ENCODE measurements around the gene MDM2. TPM values are rescaled to one million over a fixed set of nuclear protein-coding genes. Genes with fewer than 3 reads are reported as not detected.
"Not testable (repeated sequence)": the region's sequence is repeated elsewhere in the genome, so short reads cannot be mapped to it uniquely, and the experiment has no call there.

MDM2 gene
- total RNA-seq, 1 experiment from 2014 or later: 97.1 TPM

DNA sequence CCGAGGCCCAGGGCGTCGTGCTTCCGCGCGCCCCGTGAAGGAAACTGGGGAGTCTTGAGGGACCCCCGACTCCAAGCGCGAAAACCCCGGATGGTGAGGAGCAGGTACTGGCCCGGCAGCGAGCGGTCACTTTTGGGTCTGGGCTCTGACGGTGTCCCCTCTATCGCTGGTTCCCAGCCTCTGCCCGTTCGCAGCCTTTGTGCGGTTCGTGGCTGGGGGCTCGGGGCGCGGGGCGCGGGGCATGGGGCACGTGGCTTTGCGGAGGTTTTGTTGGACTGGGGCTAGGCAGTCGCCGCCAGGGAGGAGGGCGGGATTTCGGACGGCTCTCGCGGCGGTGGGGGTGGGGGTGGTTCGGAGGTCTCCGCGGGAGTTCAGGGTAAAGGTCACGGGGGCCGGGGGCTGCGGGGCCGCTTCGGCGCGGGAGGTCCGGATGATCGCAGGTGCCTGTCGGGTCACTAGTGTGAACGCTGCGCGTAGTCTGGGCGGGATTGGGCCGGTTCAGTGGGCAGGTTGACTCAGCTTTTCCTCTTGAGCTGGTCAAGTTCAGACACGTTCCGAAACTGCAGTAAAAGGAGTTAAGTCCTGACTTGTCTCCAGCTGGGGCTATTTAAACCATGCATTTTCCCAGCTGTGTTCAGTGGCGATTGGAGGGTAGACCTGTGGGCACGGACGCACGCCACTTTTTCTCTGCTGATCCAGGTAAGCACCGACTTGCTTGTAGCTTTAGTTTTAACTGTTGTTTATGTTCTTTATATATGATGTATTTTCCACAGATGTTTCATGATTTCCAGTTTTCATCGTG is 612 bp downstream of the MDM2 start:
- H3K4me1 Mint-ChIP-seq (ENCODE audit: low read depth, unreplicated experiment): no peaks in the 10 kb centered on the region
- BruUV-seq (replicated peaks): no TSS peak
- TF ChIP-seq, protein P1, sequence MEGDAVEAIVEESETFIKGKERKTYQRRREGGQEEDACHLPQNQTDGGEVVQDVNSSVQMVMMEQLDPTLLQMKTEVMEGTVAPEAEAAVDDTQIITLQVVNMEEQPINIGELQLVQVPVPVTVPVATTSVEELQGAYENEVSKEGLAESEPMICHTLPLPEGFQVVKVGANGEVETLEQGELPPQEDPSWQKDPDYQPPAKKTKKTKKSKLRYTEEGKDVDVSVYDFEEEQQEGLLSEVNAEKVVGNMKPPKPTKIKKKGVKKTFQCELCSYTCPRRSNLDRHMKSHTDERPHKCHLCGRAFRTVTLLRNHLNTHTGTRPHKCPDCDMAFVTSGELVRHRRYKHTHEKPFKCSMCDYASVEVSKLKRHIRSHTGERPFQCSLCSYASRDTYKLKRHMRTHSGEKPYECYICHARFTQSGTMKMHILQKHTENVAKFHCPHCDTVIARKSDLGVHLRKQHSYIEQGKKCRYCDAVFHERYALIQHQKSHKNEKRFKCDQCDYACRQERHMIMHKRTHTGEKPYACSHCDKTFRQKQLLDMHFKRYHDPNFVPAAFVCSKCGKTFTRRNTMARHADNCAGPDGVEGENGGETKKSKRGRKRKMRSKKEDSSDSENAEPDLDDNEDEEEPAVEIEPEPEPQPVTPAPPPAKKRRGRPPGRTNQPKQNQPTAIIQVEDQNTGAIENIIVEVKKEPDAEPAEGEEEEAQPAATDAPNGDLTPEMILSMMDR (IDR thresholded peaks at IDR 0.05; ENCODE audit: unreplicated experiment): peak; percentile 23
- CTCF ChIA-PET: interaction anchor here (0.7 to 2.1 kb wide), 5 partner anchors 16 to 933 kb away, joined by 3 to 10 read pairs (median 6); partner anchors contain the start of gene SLC35E3
- H3K27ac Mint-ChIP-seq (ENCODE audit: unreplicated experiment): peak overlapping the region; percentile 90
- peak overlapping the region; percentile 97 for H3K4me3 Mint-ChIP-seq (ENCODE audit: low read depth, unreplicated experiment)
- peak; percentile 65 for DNase-seq
- H3K36me3 Mint-ChIP-seq (ENCODE audit: insufficient read depth, unreplicated experiment): peaks cover 43% of the 10 kb centered on the region
- no peaks in the 10 kb centered on the region for H3K27me3 Mint-ChIP-seq (ENCODE audit: unreplicated experiment)
- H3K9me3 Mint-ChIP-seq (ENCODE audit: low read depth, unreplicated experiment): no peaks in the 10 kb centered on the region
- intact Hi-C loops (cut with micrococcal nuclease; ENCODE audit: unreplicated experiment): loop anchor here (5.0 kb wide), 1 partner anchor 61 kb away; the partner anchor contains the start of gene SLC35E3

DNA sequence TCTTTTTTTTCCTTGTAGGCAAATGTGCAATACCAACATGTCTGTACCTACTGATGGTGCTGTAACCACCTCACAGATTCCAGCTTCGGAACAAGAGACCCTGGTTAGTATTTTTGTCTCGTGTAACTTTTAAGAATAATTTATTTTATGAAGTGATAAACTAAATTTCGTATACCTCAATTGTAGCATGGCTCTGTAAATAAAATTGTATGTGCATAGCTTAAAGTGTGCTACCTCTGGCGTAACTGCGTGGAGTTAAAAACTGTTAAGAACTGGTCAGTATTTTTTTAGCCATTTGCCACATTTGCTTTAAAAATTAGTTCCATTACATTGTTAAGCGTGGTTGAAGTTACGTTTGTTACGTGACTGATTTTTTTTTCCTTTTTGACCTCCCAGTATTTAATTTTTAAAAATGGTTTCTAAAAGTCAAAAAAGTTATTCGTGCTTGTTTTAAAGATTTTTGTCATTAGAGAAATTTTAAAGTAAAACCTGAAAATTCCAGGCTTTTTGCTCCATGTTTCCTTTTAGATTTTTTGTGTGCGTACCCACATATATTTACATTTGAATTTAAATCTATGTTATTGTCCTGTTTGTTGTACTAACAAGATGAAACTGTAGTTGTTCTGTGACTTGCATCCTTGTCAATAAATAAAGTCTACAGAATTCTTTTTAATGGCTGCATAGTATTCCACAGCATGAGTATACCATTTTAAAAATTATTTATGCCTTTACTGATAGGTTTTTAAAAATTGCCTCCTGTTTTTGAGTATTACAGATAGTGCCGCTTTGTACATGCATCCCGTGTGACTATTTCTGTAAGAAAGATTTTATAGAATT is 1.4 kb downstream of the MDM2 start:
- peak overlapping the region; percentile 90 for H3K27ac Mint-ChIP-seq (ENCODE audit: unreplicated experiment)
- TF ChIP-seq, protein P1 (IDR thresholded peaks at IDR 0.05; ENCODE audit: unreplicated experiment): no peak
- H3K36me3 Mint-ChIP-seq (ENCODE audit: insufficient read depth, unreplicated experiment): peaks cover 47% of the 10 kb centered on the region
- no peaks in the 10 kb centered on the region for H3K4me1 Mint-ChIP-seq (ENCODE audit: low read depth, unreplicated experiment)
- peak overlapping the region; percentile 97 for H3K4me3 Mint-ChIP-seq (ENCODE audit: low read depth, unreplicated experiment)
- BruUV-seq (replicated peaks): TSS peak; percentile 49
- no peaks in the 10 kb centered on the region for H3K27me3 Mint-ChIP-seq (ENCODE audit: unreplicated experiment)
- DNase-seq: no peak
- CTCF ChIA-PET: interaction anchor here (0.7 to 2.1 kb wide), 4 partner anchors 21 to 932 kb away, joined by 3 to 10 read pairs (median 6); partner anchors contain the start of gene SLC35E3
- H3K9me3 Mint-ChIP-seq (ENCODE audit: low read depth, unreplicated experiment): no peaks in the 10 kb centered on the region
- intact Hi-C loops (cut with micrococcal nuclease; ENCODE audit: unreplicated experiment): loop anchor here (5.0 kb wide), 1 partner anchor 62 kb away; the partner anchor contains the start of gene SLC35E3

DNA sequence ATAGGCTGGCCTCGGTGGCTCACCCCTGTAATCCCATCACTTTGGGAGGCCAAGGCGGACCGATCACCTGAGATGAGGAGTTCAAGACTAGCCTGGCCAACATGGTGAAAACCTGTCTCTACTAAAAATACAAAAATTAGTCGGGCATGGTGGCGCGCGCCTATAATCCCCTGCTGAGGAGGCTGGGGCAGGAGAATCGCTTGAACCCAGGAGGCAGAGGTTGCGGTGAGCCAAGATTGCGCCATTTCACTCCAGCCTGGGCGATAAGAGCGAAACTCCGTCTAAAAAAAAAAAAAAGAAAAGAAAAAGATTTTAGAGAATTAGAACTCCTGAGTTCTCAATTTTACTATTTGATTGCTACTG is 2.0 kb downstream of the MDM2 start:
- CTCF ChIA-PET; H3K9me3 Mint-ChIP-seq (ENCODE audit: low read depth, unreplicated experiment); DNase-seq; BruUV-seq (replicated peaks); H3K27me3 Mint-ChIP-seq (ENCODE audit: unreplicated experiment); H3K4me1 Mint-ChIP-seq (ENCODE audit: low read depth, unreplicated experiment); H3K27ac Mint-ChIP-seq (ENCODE audit: unreplicated experiment); H3K4me3 Mint-ChIP-seq (ENCODE audit: low read depth, unreplicated experiment); intact Hi-C loops (cut with micrococcal nuclease; ENCODE audit: unreplicated experiment): not testable (repeated sequence)
- peaks cover 50% of the 10 kb centered on the region for H3K36me3 Mint-ChIP-seq (ENCODE audit: insufficient read depth, unreplicated experiment)

DNA sequence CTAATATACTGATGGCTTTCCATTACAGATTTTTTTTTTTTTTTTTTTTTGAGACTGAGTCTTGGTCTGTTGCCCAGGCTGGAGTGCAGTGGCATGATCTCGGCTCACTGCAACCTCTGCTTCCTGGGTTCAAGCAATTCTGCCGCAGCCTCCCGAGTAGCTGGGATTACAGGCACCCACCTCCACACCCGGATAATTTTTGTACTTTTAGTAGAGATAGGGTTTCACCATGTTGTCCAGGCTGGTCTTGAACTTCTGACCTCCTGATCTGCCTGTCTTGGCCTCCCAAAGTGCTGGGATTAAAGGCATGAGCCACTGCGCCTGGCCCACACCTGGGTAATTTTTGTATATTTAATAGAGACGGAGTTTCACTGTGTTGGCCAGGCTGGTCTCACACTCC is 3.6 kb downstream of the MDM2 start:
- H3K4me3 Mint-ChIP-seq (ENCODE audit: low read depth, unreplicated experiment); BruUV-seq (replicated peaks); H3K27me3 Mint-ChIP-seq (ENCODE audit: unreplicated experiment); DNase-seq; CTCF ChIA-PET; H3K4me1 Mint-ChIP-seq (ENCODE audit: low read depth, unreplicated experiment); intact Hi-C loops (cut with micrococcal nuclease; ENCODE audit: unreplicated experiment); H3K9me3 Mint-ChIP-seq (ENCODE audit: low read depth, unreplicated experiment); H3K27ac Mint-ChIP-seq (ENCODE audit: unreplicated experiment): not testable (repeated sequence)
- peaks cover 54% of the 10 kb centered on the region for H3K36me3 Mint-ChIP-seq (ENCODE audit: insufficient read depth, unreplicated experiment)

DNA sequence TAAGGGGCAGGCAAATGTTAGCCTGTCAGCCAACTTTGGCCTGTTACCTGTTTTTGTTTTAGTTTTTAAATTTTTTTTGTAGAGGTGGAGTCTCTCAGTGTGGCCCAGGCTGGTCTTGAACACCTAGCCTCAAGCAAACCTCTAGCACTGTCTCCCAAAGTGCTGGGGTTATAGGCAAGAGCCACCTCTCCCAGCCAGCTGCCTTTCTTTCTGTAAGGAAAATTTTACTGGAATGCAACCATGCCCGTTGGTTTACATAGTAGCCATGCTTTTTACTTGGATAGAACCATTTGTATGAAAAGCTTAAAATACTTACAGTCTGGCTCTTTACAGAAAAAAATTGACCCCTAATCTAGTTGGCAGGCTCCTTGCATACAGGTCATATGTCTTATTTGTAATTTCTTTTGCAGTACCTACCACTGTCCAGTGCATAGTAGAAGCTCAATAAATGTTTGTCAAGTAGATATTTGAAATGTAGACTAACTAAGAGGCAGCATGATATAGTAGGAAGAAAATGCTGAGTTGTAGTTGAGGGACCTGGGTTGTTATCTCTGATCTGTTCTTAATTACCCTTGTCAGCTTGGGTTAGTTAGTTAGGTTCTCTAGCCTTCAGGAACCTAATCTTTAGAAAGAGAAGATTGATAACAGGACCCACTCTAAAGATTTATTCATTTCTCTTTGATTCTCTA is 4.7 kb downstream of the MDM2 start:
- no peaks in the 10 kb centered on the region for H3K9me3 Mint-ChIP-seq (ENCODE audit: low read depth, unreplicated experiment)
- BruUV-seq (replicated peaks): no TSS peak
- TF ChIP-seq, protein P1 (IDR thresholded peaks at IDR 0.05; ENCODE audit: unreplicated experiment): no peak
- no peak for DNase-seq
- no peak overlapping the region for H3K4me3 Mint-ChIP-seq (ENCODE audit: low read depth, unreplicated experiment)
- intact Hi-C loops (cut with micrococcal nuclease; ENCODE audit: unreplicated experiment): no loop called here
- CTCF ChIA-PET: interaction anchor here (2.5 kb wide), 1 partner anchor 18 kb away, joined by 8 read pairs; no protein-coding TSS in a partner anchor
- peaks cover 7% of the 10 kb centered on the region for H3K4me1 Mint-ChIP-seq (ENCODE audit: low read depth, unreplicated experiment)
- peaks cover 53% of the 10 kb centered on the region for H3K36me3 Mint-ChIP-seq (ENCODE audit: insufficient read depth, unreplicated experiment)
- H3K27ac Mint-ChIP-seq (ENCODE audit: unreplicated experiment): no peak overlapping the region
- H3K27me3 Mint-ChIP-seq (ENCODE audit: unreplicated experiment): no peaks in the 10 kb centered on the region
